Islet precursor cell (in vitro differentiated cells): ENCODE measurements around the gene ASB16.
"Not testable (repeated sequence)": the region's sequence is repeated elsewhere in the genome, so short reads cannot be mapped to it uniquely, and the experiment has no call there.

Experiments
- DNase-seq: peaks from one replicate; pipeline ENCODE4 v3.0.0-alpha.2; 2018

The ASB16 gene, protein sequence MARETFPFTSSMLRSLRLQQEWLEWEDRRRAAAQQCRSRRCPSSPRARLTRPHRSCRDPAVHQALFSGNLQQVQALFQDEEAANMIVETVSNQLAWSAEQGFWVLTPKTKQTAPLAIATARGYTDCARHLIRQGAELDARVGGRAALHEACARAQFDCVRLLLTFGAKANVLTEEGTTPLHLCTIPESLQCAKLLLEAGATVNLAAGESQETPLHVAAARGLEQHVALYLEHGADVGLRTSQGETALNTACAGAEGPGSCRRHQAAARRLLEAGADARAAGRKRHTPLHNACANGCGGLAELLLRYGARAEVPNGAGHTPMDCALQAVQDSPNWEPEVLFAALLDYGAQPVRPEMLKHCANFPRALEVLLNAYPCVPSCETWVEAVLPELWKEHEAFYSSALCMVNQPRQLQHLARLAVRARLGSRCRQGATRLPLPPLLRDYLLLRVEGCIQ

DNA sequence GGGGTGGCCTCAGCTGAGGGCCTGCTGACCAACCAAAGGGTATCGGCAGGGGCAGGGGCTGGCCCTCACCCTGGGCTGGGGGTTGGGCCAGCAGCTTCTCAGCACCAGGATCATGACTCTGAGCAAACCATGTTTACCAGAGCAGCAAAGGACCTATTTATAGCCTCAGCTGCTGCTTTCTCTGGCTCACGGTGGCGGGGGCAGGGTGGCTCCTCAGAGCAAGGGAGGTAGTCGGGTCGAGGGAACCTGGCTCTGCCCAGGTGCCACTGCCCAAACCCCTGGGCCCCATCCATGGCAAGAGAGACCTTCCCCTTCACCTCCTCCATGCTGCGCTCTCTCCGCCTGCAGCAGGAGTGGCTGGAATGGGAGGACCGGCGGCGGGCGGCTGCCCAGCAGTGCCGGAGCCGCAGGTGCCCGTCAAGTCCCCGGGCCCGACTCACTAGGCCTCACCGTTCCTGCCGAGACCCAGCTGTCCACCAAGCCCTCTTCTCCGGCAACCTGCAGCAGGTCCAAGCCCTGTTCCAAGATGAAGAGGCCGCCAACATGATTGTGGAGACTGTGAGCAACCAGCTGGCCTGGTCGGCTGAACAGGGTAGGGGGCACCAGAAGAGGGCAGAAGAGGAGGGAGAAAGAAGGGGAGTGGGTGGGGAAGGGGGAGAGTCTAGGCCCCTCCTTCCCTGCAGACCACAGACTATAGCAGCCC lies at the start of gene ASB16:
TSS of gene ASB16 (plus strand) at position 206 of the 703 bp plus-strand sequence. CDS start at position 292, 86 bp downstream.
- DNase-seq, result peak; percentile 68

DNA sequence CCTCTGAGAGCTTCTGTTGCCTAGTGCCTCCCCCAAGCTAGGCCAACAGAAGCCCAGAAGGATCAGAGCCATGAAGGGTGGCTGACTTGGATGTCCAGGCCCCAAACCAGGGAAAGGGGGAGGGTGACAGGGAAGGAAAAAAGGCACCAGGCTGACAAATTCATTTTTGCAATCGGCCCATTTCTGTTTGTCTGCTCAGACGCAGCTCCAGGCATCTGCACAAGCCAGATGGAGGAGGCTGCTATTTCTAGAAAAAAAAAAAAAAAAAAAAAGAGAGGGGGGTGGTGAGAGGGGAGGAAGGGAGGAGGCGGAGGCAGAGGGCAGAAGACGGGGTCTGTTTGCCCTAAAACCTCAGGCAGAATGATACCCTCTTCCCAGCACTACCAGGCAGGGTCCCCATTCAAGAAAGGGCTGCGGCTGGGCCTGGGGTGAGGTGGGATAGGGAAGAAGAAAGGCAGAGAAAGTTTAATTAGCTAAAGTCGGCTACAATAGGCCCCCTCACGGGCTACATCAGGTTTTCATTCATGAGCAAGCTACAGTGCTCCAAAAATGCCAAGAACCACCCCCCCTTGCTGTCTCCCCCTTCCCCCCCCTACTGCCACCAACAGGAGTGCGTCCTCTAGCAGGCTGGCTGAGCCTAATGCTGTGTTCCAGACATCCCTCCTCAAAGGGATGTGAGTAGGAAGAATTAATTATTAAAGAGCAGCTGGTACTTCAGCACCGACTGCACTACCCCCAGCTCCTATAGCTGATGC lies 49.5 kb upstream of the ASB16 start:
- peak; percentile 60 for DNase-seq

DNA sequence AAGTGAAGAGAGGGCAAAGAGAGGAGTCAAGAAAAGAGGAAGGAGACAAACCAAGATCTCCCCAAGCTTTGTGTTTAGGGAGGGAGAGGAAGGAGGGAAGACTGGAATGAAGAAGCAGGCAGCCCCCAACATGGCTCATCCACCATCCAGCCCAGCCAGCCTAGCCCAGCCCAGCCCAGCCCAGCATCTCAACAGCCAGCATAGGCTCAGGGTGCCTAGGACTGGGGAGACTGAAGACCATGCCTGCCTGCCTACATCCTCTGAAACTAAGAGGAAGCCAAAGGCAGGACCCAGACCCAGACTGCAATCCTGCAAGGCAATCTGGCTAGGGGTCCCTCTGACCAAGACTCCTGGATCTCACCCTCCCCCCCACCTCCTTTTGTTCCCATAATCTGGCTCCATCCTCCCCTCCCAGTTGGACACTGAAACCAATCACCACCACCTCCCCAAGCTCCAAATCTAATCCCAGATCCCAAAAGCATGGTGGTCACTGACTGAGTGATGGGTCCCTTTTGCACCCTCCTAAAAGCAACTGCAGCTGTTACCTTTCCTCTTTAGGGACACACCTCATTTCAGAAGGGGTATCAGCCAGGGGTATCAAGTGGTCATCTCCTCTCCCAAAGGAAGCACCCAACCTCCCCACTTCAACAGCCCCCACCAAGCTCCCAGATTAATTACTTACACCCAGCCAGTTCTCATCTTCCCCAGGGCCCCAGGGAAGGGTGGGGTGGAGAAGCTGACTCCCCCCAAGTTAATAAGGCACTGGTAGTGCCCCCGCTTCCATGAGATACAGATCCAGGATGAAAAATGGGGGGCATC lies 48.3 kb upstream of the ASB16 start:
- DNase-seq, result peak; percentile 54

DNA sequence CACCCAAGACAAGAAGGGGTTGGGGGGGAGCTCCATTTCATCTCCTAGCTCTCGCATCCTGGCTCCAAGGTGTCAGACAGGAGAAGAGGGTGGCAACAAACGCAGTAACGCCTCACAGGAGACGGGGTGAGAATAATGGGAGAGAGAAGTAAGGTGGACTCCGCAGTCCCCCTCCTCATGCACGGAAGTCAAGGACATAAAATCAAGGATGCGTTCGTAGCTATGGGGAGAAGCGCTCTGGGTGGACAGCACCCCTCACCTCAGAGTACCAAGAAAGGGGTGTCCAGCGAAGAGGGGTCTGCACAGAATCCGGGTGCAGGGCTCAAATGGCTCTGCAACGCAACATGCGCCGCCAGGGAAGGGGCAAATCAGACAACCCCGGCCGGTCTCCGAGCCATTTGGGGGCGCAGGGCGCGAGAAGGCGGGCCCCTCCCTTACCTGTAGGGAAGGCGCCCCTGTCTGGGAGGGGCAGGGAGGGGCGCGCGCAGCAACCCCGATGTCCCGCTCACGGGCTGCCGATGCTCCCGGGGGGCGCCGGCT lies 47.6 kb upstream of the ASB16 start:
- DNase-seq, result peak; percentile 59

DNA sequence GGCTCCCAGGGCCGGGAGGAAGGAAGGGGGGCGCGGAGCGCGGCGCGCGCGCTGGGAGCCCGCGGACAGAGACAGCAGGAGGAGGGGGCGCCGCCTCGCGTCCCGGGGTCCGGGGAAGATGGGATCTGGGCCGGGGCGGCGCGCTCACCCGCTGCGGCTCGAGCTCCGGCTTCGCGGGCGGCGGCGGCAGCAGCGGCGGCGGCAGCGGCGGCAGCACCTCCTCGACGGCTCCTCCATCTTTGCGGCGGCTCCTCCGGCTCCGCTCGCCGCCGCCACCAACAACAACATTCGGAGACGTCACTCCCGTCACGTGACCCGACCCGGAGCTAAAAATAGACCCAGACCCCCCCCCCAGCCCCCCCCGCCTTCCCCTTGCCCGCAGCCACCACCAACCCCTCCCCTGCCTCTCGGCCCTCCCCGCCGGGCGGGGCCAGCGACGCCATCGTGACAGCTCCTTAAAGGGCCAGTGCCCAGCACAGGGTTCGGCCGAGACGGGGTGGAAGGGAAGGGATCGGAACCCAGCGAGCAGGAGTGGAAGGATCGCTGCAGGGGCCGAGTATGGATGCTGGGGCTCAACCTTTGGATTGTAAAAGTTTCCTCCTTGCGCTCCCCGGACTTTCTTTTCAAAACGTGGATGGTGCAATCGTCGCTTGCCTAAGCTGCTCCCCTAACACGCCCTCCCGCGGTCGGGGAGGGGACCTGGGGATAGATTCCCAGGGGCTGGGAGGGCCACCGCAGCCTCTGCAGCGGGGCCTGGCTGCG lies 47.0 kb upstream of the ASB16 start, which contains the start of gene HDAC5:
TSS of gene HDAC5 (minus strand) at position 286 of the 762 bp plus-strand sequence. CDS start 6,126 bp downstream, outside the sequence.
- peak; percentile 99 for DNase-seq

DNA sequence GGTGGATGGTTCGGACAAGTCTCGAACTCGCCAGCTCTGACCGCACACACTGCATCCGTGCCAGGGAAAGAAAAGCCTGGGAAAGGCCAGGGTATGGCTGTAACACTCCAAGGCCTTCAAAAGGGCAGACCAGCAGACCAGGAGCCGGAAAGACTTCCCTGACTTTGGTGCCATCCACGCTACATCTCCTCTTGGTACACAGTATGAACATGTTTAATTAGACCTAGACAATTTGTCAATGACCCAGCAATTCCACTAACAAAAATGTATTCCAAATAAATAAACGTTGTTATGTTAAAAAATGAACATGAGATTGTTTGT lies 46.4 kb upstream of the ASB16 start:
- no peak for DNase-seq

DNA sequence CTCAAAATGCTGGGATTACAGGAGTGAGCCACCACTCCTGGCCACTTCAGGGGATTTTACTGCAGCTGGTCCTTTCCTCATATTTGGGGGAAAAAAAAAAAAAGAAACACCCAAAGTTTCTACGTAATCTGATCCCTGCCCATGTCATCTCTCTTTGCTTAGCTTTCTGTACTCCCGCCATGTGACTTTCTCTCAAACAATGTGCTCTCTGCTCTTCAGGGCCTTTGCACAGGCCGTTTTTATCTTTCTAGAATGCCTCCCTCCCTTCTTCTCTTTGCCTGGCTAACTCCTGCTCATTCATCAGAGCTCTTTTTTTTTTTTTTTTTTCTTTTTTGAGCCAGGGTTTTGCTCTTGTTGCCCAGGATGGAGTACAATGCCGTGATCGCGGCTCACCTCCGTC lies 42.1 kb upstream of the ASB16 start:
- no peak for DNase-seq

DNA sequence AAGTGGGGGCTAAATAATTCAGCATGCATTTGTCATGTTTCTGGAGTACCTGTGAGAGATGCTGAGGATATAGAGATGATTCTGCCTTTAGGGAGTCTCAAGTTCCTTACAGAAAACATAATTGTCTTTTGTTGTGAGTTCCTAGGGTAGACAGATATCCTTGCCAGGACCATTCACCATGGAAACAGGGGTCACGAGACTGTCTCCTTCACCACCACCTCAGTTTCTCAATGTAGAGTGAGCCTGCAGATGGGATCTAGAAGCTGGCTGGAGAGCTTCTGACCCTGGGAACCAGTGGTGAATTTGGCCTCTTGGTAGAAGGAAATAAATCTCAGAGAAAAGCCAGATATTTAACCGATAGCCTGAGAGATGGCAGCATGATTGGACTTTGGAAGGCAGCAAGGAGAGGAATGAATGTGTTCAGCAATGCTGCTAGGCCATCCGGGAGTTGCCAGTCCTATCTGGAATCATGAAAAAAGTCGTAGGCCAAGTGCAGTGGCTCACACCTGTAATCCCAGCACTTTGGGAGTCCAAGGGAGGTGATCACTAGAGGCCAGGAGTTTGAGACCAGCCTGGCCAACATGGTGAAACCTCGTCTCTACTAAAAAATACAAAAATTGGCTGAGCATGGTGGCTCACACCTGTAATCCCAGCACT lies 39.7 kb upstream of the ASB16 start:
- no peak for DNase-seq

DNA sequence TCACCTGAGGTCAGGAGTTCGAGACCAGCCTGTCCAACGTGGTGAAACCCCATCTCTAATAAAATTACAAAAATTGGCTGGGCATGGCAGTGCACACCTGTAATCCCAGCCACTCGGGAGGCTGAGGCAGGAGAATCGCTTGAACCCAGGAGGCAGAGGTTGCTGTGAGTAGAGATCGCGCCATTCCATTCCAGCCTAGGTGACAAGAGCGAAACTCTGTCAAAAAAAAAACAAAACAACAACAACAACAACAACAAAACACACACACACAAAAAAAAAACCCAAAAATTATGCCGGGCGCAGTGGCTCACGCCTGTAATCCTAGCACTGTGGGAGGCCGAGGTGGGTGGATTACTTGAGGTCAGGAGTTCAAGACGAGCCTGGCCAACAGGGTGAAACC lies 39.1 kb upstream of the ASB16 start:
- DNase-seq, result not testable (repeated sequence)

DNA sequence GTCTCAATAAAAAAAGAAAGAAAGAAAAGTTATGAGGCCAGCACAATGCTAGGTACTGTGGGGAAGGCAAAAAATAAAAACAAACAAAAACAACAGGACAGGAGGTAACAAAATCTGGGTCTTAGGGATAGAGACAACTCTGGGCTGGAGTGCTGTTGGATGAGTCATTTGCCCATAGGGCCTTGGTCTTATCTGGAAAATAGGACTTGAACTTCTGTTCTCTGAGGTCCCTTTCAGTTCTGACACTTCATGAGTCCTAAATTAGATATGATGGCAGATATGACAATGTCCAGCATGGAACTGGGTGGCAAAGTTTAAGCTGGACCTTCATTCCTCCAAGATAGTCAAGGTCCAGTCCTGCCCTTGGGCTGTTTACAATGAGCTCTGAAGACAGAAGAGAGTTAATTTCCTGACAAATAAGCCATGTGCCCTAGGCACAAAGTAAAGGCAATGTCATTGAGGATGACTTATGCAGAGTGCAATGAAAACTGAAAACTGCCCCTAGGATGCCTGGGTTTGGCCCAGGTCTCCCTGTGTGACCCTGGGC lies 38.2 kb upstream of the ASB16 start:
- peak; percentile 68 for DNase-seq

DNA sequence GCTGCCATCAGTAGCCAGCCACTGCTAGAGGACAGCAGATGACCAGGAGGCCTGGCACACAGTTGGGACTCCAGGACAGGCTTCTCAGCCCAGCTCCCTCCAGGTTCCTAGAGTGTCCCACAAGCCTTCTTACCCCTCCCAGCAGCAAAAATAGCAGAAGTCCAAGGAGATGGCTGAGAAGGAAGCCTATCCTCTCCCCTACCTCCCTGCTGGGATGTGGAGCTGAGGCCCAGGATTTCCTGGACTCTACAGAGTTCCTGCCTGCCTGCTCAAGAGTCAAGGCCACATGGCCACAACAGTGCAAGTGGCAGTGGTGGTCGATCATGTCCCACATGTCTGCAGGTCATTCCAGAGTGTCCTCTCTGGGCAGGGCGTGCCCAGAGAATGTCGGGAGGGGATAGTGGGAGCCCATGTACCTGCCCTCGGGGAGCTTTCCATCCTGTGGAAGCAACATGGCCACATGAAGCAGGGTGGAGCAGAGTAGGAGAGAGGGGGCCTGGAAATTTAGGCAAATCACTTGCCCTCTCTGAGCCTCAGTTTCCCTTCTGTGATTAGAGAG lies 36.5 kb upstream of the ASB16 start:
- no peak for DNase-seq

DNA sequence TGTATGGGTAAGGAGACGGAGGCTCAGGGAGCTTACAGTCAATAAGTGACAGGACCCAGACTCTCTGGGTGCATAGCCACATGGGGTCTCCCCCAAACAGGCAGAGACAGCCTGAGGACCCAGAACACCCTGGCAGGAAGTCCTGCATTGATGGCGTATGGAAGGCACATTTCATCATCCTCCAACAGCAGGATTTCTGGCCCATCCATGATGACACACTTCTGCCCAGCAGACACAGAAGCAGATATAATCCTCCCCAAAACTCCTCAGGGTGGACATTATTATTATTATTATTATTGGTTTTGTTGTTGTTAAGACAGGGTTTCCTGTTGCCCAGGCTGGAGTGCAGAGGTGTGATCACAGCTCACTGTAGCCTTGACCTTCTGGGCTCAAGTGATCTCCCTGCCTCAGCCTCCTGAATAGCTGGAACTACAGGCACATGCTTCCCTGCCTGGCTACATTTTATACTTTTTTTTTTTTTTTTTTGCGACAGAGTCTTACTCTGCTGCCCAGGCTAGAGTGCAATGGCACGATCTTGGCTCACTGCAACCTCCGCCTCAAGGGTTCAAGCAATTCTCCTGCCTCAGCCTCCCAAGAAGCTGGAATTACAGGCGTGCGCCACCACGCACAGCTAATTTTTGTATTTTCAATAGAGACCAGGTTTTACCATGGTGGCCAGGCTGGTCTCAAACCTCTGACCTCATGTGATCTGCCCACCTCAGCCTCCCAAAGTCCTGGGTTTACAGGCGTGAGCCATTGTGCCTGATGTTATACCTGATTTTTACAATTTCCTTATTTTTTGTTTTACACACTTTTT lies 35.5 kb upstream of the ASB16 start:
- DNase-seq, result no peak

DNA sequence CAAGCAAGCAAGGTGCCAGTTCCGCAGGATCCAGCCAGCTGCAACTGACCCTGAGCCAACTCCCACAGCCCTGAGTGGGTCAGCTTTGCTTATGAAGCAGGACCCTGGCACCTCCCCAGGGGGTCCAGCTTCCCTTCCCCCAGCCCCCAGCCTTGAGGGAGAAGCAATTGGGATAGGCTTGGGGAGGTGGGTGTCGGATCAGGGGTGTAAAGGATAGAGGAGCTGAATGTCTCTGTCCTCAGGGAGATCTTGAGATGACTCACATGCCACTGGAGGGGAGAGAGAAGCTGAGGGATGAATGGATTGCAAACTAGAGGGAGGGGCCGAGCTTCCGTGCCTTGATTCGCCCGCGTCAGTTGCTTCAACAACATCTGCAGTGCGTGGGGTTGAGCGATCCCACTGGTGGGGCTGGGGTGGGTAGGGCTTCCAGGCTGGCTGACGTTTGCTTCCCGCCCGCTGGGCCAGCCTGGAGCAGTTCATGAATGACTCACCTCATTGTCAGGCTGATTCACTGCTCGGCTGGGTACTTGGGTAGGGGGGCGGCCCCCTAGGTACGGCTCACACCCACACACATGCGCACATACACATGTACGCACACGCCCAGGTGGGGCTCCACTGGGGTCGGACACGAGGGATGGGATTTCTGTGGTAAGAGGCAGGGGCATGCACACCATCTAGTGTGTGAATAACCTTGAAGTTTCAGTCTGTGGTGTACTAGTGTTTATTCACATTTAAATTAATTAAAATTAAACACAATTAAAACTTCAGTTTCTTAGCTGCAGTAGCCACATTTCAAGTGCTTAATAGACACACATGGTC lies 32.4 kb upstream of the ASB16 start:
- DNase-seq, result peak; percentile 100

DNA sequence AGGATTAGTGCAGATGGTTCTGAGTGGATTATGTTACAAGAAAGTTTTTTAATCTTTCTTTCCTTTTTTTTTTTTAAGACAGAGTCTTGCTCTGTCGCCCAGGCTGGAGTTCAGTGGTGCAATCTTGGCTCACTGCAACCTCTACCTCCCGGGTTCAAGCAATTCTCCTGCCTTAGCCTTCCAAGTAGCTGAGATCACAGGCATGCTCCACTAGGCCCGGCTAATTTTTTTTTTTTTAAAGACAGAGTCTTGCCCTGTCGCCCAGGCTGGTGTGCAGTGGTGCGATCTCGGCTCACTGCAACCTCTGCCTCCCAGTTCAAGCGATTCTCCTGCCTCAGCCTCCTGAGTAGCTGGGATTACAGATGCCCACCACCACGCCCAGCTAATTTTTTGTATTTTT lies 26.6 kb upstream of the ASB16 start:
- not testable (repeated sequence) for DNase-seq

DNA sequence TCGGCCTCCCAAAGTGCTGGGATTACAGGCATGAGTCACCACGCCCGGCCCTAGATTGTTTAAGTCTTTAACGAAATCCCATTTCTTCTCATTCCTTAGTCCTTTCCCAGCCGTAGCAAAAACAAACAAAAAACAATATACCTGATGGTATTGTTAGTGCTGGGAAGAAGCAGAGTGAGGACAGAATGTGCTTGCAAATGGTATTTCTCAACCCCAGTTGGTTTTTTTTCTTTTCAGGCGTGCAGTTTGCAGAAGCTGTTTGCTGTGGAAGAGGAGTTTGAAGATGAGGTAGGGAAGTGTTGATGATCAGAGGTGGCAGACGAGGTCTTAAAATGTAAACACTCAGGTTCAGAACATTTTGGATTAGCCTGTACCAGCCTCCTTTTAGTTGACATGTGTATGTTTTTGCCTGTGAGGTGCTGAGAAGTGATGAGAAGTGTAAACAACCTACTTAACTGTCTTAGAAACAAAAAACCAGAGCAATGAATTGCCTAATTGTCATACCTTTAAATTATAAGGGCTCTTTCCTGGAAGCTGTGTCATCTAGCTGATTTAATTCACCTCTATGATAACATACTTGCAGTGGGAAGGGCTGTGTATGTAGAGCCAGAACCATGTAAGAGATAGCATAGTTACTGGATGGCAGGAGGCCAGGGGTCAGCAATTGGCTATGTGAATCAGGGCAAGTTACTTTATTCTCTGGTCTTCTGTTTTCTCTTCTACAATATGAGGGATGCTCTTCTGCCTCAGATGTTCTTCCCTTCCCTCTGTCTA lies 25.4 kb upstream of the ASB16 start:
- no peak for DNase-seq

DNA sequence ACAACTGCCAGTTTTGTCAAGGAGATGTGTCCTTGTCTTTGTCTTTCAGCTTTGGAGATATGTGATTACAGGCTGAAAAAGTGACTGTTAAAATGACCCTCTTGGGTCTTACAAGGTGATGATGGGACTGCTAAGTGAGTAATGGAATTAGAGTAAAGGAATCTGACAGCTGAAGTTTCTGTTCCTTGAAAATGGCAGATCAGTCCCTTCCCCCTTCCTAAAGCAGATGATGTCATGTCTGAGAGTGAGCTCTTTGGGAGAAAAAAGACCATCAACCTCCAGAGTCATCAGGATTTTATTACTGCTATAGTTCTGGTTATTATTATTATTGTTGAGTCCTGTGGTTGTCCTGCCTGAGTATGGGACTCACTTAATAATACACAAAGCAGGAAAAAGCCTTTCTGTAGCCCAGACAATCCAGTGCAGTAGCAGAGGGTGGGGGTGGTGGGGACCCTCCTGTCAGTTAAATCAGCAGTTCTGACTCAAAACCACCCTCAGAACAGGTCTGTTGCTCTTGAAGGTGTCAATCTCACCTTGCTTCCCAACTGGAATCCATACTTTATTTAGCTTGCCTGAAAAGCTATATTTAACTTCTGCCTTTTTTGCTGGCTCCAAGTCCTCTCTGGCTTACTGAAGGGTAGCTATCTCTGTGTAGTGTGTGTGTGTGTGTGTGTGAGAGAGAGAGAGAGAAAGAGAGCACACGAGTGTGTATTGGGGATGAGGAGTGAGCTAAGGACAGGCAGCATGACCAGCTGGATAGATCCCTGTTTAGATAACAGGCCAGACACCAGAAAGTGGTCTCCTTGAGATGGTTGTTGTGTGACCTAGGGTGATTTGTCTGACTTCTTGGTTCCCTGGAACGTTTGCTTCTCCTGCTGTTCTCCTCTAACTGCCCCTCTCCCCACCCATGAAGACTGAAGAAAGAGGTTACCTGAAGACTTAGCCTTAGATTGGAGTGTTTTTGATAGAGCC lies 23.8 kb upstream of the ASB16 start:
- peak; percentile 74 for DNase-seq
